ENCODE data around the gene ANXA2. TPM values are rescaled to one million over a fixed set of nuclear protein-coding genes. Genes with fewer than 3 reads are reported as not detected.

The ANXA2 gene
- total RNA-seq, 1 experiment from 2014 or later, result 1,903 TPM

DNA sequence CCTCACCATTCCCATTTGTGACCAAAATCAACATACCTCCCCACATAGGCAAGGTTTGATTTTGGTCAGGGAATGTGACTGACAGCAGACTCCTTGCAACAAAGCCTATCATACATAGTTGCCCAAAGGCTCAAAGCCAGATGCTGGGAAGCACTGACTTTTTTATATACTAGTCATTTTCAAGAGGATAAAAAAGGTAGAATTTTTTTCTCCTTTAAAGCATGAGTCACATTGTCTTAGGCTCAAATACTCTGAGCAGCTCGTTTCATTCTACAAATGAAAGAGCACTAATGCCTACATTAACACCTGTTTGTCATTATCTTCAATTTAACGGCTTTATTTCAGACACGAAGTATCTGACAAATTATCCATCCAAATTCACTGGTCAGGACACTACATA, 45.0 kb upstream of the ANXA2 start:
- Histone ChIP-seq H3K4me1 (ENCODE audit: control insufficient read depth, insufficient read depth, low read length) (peaks cover 14% of the 10 kb centered on the region), H3K9me3 (ENCODE audit: control insufficient read depth, insufficient read depth, low read depth, low read length) (no peaks in the 10 kb centered on the region), H3K27ac (ENCODE audit: low read length) (peak overlapping the region; percentile 48; the same call in 1 of the 2 replicates), H3K36me3 (ENCODE audit: control insufficient read depth, insufficient read depth, low read length) (peaks cover 4% of the 10 kb centered on the region; the same call in 1 of the 2 replicates), H3K4me3 (ENCODE audit: low read depth in 2 of 2, low read length in 2 of 2) (no peak overlapping the region), H3K27me3 (ENCODE audit: control insufficient read depth, insufficient read depth, low read length) (no peaks in the 10 kb centered on the region)
- intact Hi-C loops (cut with micrococcal nuclease; ENCODE audit: unreplicated experiment) (loop anchor here (10.0 kb wide), 1 partner anchor 78 kb away; no protein-coding TSS in a partner anchor), in situ Hi-C loops (cut with HindIII; ENCODE audit: low pct_unique_long_range_greater_than_20kb, low sequenced_read_pairs) (loop anchor here (5.0 kb wide), 1 partner anchor 80 kb away; no protein-coding TSS in a partner anchor)
- no TSS peak for BruUV-seq (replicated peaks)
- ATAC-seq, result no peak
- TF ChIP-seq POLR2AphosphoS5 (IDR thresholded peaks at IDR 0.05; ENCODE audit: low read depth, low read length) (no peak), TCF7L2 (IDR thresholded peaks at IDR 0.05; ENCODE audit: low read depth, low read length) (no peak), SIN3A (IDR thresholded peaks at IDR 0.05; ENCODE audit: borderline replicate concordance, insufficient read depth, low read depth, low read length) (no peak)
- TF ChIP-seq, protein P1, sequence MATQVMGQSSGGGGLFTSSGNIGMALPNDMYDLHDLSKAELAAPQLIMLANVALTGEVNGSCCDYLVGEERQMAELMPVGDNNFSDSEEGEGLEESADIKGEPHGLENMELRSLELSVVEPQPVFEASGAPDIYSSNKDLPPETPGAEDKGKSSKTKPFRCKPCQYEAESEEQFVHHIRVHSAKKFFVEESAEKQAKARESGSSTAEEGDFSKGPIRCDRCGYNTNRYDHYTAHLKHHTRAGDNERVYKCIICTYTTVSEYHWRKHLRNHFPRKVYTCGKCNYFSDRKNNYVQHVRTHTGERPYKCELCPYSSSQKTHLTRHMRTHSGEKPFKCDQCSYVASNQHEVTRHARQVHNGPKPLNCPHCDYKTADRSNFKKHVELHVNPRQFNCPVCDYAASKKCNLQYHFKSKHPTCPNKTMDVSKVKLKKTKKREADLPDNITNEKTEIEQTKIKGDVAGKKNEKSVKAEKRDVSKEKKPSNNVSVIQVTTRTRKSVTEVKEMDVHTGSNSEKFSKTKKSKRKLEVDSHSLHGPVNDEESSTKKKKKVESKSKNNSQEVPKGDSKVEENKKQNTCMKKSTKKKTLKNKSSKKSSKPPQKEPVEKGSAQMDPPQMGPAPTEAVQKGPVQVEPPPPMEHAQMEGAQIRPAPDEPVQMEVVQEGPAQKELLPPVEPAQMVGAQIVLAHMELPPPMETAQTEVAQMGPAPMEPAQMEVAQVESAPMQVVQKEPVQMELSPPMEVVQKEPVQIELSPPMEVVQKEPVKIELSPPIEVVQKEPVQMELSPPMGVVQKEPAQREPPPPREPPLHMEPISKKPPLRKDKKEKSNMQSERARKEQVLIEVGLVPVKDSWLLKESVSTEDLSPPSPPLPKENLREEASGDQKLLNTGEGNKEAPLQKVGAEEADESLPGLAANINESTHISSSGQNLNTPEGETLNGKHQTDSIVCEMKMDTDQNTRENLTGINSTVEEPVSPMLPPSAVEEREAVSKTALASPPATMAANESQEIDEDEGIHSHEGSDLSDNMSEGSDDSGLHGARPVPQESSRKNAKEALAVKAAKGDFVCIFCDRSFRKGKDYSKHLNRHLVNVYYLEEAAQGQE (IDR thresholded peaks at IDR 0.05; ENCODE audit: insufficient read depth in 1 of 2, low read depth in 2 of 2, low read length in 1 of 2), result no peak
- TF ChIP-seq, protein P2, sequence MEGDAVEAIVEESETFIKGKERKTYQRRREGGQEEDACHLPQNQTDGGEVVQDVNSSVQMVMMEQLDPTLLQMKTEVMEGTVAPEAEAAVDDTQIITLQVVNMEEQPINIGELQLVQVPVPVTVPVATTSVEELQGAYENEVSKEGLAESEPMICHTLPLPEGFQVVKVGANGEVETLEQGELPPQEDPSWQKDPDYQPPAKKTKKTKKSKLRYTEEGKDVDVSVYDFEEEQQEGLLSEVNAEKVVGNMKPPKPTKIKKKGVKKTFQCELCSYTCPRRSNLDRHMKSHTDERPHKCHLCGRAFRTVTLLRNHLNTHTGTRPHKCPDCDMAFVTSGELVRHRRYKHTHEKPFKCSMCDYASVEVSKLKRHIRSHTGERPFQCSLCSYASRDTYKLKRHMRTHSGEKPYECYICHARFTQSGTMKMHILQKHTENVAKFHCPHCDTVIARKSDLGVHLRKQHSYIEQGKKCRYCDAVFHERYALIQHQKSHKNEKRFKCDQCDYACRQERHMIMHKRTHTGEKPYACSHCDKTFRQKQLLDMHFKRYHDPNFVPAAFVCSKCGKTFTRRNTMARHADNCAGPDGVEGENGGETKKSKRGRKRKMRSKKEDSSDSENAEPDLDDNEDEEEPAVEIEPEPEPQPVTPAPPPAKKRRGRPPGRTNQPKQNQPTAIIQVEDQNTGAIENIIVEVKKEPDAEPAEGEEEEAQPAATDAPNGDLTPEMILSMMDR (IDR thresholded peaks at IDR 0.05), result no peak
- POLR2A ChIA-PET, result no interaction called here
- CTCF ChIA-PET, result interaction anchor here (0.6 kb wide), 2 partner anchors 105 to 439 kb away, joined by 3 to 10 read pairs; partner anchors contain the start of gene FOXB1
- DNase-seq (ENCODE audit: low read depth, low spot score), result no peak

DNA sequence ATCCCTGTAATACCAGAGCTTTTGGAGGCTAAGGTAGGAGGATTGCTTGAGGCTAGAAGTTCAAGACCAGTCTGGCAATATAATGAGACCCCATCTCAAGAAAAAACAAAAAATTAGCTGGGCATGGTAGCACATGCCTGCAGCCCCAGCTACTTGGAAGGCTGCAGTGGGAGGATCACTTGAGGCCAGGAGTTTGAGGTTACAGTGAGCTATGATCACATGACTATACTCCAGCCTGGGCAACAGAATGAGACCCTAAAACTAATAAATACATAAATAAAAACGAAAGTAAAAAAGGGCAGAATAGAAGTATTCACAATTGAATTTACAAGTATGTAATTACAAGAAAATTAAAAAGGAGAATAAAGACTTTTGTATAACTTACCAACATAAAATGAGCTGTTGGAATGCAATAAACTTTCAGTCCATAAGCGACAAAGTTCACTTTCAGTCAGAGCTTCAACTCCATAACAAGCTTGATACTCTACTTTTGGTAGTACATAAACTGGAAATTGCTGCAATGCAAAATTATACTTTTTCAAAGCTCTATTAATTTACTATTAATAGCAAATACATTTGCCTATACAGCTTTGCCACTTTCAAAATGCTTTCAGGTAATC, 44.4 kb upstream of the ANXA2 start:
- H3K36me3 ChIP-seq (ENCODE audit: control insufficient read depth, insufficient read depth, low read length), result peaks cover 4% of the 10 kb centered on the region; the same call in 1 of the 2 replicates
- H3K27me3 ChIP-seq (ENCODE audit: control insufficient read depth, insufficient read depth, low read length), result no peaks in the 10 kb centered on the region
- no peak overlapping the region for H3K4me3 ChIP-seq (ENCODE audit: low read depth in 2 of 2, low read length in 2 of 2)
- DNase-seq (ENCODE audit: low read depth, low spot score) (no peak), ATAC-seq (no peak)
- in situ Hi-C loops (cut with HindIII; ENCODE audit: low pct_unique_long_range_greater_than_20kb, low sequenced_read_pairs), result loop anchor here (5.0 kb wide), 1 partner anchor 80 kb away; no protein-coding TSS in a partner anchor
- no TSS peak for BruUV-seq (replicated peaks)
- intact Hi-C loops (cut with micrococcal nuclease; ENCODE audit: unreplicated experiment), result loop anchor here (10.0 kb wide), 1 partner anchor 77 kb away; no protein-coding TSS in a partner anchor
- H3K9me3 ChIP-seq (ENCODE audit: control insufficient read depth, insufficient read depth, low read depth, low read length), result no peaks in the 10 kb centered on the region
- CTCF ChIA-PET, result no interaction called here
- POLR2A ChIA-PET, result interaction anchor here (0.6 to 0.9 kb wide), 3 partner anchors 10 to 1143 kb away, joined by 3 to 18 read pairs (median 4); no protein-coding TSS in a partner anchor
- peaks cover 14% of the 10 kb centered on the region for H3K4me1 ChIP-seq (ENCODE audit: control insufficient read depth, insufficient read depth, low read length)
- TF ChIP-seq POLR2AphosphoS5 (IDR thresholded peaks at IDR 0.05; ENCODE audit: low read depth, low read length) (no peak), SIN3A (IDR thresholded peaks at IDR 0.05; ENCODE audit: borderline replicate concordance, insufficient read depth, low read depth, low read length) (no peak), TCF7L2 (IDR thresholded peaks at IDR 0.05; ENCODE audit: low read depth, low read length) (no peak)
- TF ChIP-seq, protein P2 (IDR thresholded peaks at IDR 0.05), result no peak
- TF ChIP-seq, protein P1 (IDR thresholded peaks at IDR 0.05; ENCODE audit: insufficient read depth in 1 of 2, low read depth in 2 of 2, low read length in 1 of 2), result no peak
- 0 out of 2 replicates have a peak overlapping the region, but pooled peaks have one; percentile 48 for H3K27ac ChIP-seq (ENCODE audit: low read length)

Data from Panc1 (cell line).